Spinal cord (tissue), 10 donors: ENCODE data around the gene TCF4. TPM values are rescaled to one million over a fixed set of nuclear protein-coding genes. Genes with fewer than 3 reads are reported as not detected.

ENCODE experiments used
- DNase-seq, 6 donors: peaks; one replicate each; pipeline versions ENCODE4 v3.0.0 to v3.0.0-alpha.2; 2013 to 2015; ENCODE audit warnings: low spot score in 6 of 6, low read depth in 4 of 6
- H3K27ac ChIP-seq: one replicate; pipeline ENCODE4 v1.5.1; 2013; ENCODE audit warnings: low read depth, low read length, control low read depth
- H3K27me3 ChIP-seq: one replicate; pipeline ENCODE4 v1.6.1; 2013; ENCODE audit warnings: low read length; ENCODE audit not compliant: control insufficient read depth, insufficient read depth
- H3K36me3 ChIP-seq: one replicate; pipeline ENCODE4 v1.6.1; 2013; ENCODE audit warnings: low read length; ENCODE audit not compliant: control insufficient read depth, insufficient read depth
- H3K4me1 ChIP-seq: one replicate; pipeline ENCODE4 v1.6.1; 2013; ENCODE audit warnings: low read length; ENCODE audit not compliant: control insufficient read depth, insufficient read depth
- H3K4me3 ChIP-seq: one replicate; pipeline ENCODE4 v1.5.1; 2013; ENCODE audit warnings: low read depth, low read length, control low read depth
- H3K9me3 ChIP-seq: one replicate; pipeline ENCODE4 v1.6.1; 2013; ENCODE audit warnings: low read length; ENCODE audit not compliant: control insufficient read depth, insufficient read depth
- WGBS: methylation state at CpG from one replicate; pipeline ENCODE4 v1.1.5; 2013; ENCODE audit warnings: missing lambda C conversion rate; ENCODE audit not compliant: insufficient coverage; 5-methylcytosine and 5-hydroxymethylcytosine counted together
- polyA plus RNA-seq, 2 donors: library from polyadenylated mRNA; unstranded; fragments of 120-200 nt; gene quantifications; one replicate each; pipeline ENCODE4 v1.2.1, GENCODE V29; 2013; ENCODE audit not compliant: insufficient read length in 2 of 2
- total RNA-seq, 2 donors: library from RNA; depleted of rRNA in 1 of 2; stranded (reverse); fragments of 120-200 nt in 1 of 2; fragments of >200 nt in 1 of 2; gene quantifications; one replicate each; pipeline versions ENCODE4 v1.2.3 to v1.2.4, GENCODE V29; 2013 to 2014
- donor health status: healthy.

TCF4 gene
- total and polyA plus RNA-seq, 4 donors: 57.1 to 234 (median 138) TPM

DNA sequence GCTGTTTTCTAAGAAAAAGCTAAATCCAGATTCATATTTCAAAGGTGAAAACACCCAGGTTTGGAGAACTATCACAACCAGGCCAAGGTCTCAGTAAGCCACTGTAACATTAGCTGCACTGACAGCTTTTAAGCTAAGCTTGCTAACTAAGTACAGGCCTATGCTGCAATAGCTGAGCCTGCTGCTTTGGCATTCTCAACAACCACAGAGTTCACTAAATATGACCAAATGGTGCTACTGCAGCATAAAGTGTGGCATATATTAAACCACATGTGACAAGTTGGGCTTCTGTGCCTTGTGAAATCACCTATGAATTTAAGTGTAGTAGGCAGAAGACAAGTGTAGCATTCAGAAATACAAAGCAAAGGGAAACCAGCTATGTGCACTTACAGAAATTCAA is 206.7 kb downstream of the TCF4 start:
- Histone ChIP-seq H3K36me3 (no peaks in the 10 kb centered on the region), H3K4me3 (no peak overlapping the region), H3K27ac (no peak overlapping the region), H3K27me3 (no peaks in the 10 kb centered on the region), H3K4me1 (peaks cover 10% of the 10 kb centered on the region), H3K9me3 (peaks cover 4% of the 10 kb centered on the region)
- no peak for DNase-seq

DNA sequence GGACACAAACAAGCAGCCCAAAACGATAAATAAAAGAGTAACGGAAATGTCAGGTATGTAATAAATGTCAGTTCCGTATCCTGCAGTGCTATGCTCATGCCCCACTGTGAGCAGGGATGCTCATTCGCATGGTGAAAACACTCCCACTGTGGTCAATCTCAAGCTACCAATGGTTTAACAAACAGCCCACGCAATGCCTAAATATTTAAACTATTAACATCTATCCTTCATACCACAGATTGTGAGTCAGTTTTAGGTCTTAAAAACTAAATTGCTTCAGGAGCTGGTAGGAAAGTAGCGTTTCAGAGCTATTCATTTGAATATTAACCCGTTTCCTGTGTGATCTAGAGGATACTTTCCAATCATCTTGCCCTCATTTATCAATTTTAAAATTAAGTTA is 207.4 kb downstream of the TCF4 start:
- H3K27ac ChIP-seq: no peak overlapping the region
- H3K9me3 ChIP-seq: peaks cover 4% of the 10 kb centered on the region
- no peak for DNase-seq
- H3K4me1 ChIP-seq: peaks cover 5% of the 10 kb centered on the region
- 98% methylated on average over 4 of the region's 7 CpGs for whole genome bisulfite sequencing
- no peak overlapping the region for H3K4me3 ChIP-seq
- no peaks in the 10 kb centered on the region for H3K36me3 ChIP-seq
- H3K27me3 ChIP-seq: no peaks in the 10 kb centered on the region

DNA sequence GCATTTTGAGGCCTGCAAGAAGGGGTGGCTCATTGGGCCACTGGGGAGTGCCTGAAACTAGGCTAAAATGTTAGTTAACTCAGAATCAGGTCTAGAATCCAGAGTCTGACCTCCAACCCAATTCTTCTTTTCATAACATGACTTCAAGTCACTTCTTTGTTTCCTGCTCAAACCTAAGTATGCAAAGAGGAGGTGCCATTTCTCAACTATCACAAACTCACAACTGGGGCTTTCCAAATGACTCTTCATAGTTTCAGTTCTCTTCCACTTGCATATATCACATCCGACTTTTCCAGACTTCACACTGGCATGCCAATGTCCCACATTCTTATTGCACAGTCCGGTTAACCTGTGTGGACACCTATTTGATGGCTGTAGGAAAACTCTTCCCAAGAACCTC is 211.6 kb downstream of the TCF4 start:
- H3K4me3 ChIP-seq: no peak overlapping the region
- H3K27ac ChIP-seq: no peak overlapping the region
- no peaks in the 10 kb centered on the region for H3K9me3 ChIP-seq
- no peak for DNase-seq
- no peaks in the 10 kb centered on the region for H3K27me3 ChIP-seq
- no peaks in the 10 kb centered on the region for H3K4me1 ChIP-seq
- H3K36me3 ChIP-seq: no peaks in the 10 kb centered on the region
- no CpG with 5 or more reads among the region's 2 CpGs for WGBS

DNA sequence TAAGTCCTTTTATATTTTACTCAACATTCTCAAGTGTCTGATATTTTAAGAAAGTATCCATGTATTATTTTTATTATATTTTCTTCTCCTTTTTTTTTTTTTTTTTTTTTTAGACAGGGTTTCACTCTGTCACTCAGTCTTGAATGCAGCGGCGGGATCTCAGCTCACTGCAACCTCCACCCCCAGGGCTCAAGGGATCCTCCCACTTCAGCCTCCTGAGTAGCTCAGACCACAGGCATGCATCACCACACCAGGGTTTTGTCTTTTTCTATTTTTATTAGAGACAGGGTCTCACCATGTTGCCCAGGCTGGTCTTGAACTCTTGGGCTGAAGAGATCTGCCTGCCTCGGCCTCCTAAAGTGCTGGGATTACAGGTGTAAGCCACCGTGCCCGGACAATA is 212.1 kb downstream of the TCF4 start:
- no peaks in the 10 kb centered on the region for H3K27me3 ChIP-seq
- H3K4me1 ChIP-seq: no peaks in the 10 kb centered on the region
- H3K36me3 ChIP-seq: no peaks in the 10 kb centered on the region
- H3K27ac ChIP-seq: no peak overlapping the region
- no peak for DNase-seq
- H3K4me3 ChIP-seq: no peak overlapping the region
- WGBS: 100% methylated on average over 2 of the region's 5 CpGs
- H3K9me3 ChIP-seq: no peaks in the 10 kb centered on the region

DNA sequence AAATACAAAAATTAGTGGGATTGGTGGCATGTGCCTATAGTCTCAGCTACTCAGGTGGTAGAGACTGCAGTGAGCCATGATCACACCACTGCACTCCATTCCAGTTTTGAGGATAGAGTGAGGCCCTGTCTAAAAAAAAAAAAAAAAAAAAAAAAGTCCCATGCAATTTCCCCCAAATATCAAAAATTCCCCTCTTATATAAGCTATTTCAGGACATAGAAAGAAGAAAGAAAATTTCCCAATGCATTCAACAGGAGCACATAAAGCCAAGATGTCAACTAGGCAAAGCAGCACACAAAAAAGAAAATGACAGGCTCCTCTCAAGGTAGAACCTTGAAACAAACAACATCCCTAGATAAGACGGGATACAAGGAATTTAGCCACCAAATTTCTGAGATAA is 213.3 kb downstream of the TCF4 start:
- Histone ChIP-seq H3K27me3 (no peaks in the 10 kb centered on the region), H3K4me3 (no peak overlapping the region), H3K9me3 (no peaks in the 10 kb centered on the region), H3K4me1 (no peaks in the 10 kb centered on the region), H3K36me3 (no peaks in the 10 kb centered on the region), H3K27ac (no peak overlapping the region)
- no peak for DNase-seq
- WGBS: no CpG with 5 or more reads among the region's 1 CpG

DNA sequence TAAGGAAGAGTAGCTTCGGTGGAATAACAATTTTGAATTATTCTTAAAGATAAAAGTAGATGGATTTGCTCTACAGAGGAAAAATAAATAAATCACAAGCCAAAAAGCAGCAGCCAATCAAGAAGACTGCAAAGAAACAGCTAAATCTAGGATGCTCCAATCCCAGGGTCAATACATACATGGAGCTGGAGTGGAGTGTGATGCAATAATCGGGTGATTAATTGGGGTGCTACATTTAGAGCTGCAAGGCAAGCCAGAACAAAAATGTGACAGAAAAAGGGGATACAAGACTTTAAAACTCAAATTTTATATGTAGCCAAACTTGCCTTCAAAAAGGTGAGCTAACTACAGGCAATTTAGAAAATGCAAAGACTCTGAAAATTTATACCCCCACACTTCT is 215.8 kb downstream of the TCF4 start:
- Histone ChIP-seq H3K9me3 (no peaks in the 10 kb centered on the region), H3K27ac (no peak overlapping the region), H3K27me3 (no peaks in the 10 kb centered on the region), H3K4me1 (no peaks in the 10 kb centered on the region), H3K36me3 (no peaks in the 10 kb centered on the region), H3K4me3 (no peak overlapping the region)
- no CpG with 5 or more reads among the region's 2 CpGs for WGBS
- DNase-seq: no peak

DNA sequence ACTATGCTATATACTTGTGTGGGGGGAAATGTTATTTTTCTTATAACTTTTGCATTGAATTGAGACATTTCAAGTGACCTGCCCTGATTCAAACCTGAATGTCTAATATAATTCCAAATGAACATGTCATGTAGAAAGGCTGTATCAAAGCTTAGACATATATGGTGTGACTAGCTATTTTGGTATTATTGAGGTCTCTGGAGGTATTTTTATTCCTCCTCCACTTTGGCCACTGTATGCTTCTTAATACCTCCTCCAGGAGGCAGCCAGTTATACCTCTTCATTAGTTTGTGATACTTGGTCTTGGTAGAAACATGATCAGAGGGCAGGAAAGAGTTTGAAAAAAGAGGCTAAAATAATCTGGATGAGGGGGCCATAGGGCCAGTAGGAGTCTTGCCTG is 217.1 kb downstream of the TCF4 start:
- DNase-seq: no peak
- no peak overlapping the region for H3K4me3 ChIP-seq

DNA sequence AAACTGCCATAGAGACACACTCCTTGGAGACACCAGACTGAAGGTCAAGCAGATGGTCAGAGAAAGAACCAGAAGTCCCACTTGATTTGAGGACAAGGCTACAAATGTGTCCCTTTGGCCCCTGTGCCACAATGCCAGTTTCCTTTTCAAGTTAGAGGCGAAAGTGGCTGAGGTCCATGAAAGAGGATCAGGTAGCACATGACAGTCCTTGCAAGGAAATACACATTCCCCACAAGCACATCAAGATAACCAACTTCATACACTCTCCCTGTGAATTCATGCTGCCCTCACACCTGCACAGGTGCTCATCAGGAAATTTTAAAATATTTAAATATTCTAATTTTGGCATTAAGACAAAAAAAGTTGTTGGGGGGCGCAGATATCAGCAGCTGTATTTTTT is 218.6 kb downstream of the TCF4 start:
- H3K9me3 ChIP-seq: no peaks in the 10 kb centered on the region
- H3K4me3 ChIP-seq: no peak overlapping the region
- H3K36me3 ChIP-seq: no peaks in the 10 kb centered on the region
- H3K27ac ChIP-seq: no peak overlapping the region
- WGBS: 50% methylated on average over 1 of the region's 2 CpGs
- H3K4me1 ChIP-seq: no peaks in the 10 kb centered on the region
- no peak for DNase-seq
- H3K27me3 ChIP-seq: no peaks in the 10 kb centered on the region

More for the DNA sequence above, 217.1 kb downstream of the TCF4 start:
- no peak overlapping the region for H3K27ac ChIP-seq
- H3K36me3 ChIP-seq: no peaks in the 10 kb centered on the region
- no peaks in the 10 kb centered on the region for H3K27me3 ChIP-seq
- H3K9me3 ChIP-seq: no peaks in the 10 kb centered on the region
- no peaks in the 10 kb centered on the region for H3K4me1 ChIP-seq

DNA sequence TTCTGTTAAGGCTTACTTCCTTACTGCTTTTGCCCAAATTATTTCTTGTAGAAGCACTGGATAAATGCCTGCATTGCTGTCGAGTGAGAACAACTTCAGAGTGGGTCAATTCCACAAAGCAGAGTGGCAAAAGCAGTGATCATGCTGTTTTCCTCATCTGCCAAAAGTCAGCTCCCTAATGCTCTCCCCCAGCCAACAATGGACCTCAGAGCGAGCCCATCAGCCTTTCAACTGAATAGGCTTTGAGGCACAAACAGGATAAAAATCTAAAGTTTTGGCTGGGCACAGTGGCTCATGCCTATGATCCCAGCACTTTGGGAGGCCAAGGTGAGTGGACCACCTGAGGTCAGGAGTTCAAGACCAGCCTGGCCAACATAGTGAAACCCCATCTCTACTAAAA is 222.7 kb downstream of the TCF4 start:
- Histone ChIP-seq H3K36me3 (no peaks in the 10 kb centered on the region), H3K9me3 (no peaks in the 10 kb centered on the region), H3K4me3 (no peak overlapping the region), H3K27me3 (no peaks in the 10 kb centered on the region), H3K4me1 (no peaks in the 10 kb centered on the region), H3K27ac (no peak overlapping the region)
- 41% methylated on average over 2 of the region's 2 CpGs for WGBS
- DNase-seq: peak in 1 of 6 donors; percentile 49

DNA sequence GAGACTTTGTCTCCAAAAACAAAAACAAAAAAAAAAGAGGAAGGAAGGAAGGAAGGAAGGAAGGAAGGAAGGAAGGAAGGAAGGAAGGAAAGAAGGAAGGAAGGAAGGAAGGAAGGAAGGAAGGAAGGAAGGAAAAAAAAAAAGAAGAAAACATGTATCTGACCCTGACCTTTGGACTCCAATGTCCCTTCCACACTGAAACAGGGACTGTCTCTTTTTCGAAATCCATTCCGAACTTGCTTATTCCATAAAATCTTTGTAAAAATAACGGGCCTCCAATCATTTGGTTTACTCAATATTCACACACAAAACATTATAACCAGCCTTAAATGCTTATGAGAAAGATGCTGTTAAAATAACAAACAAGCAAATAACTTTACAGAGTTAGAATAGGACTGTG is 225.7 kb downstream of the TCF4 start:
- H3K36me3 ChIP-seq: no peaks in the 10 kb centered on the region
- H3K4me3 ChIP-seq: no peak overlapping the region
- no CpG with 5 or more reads among the region's 3 CpGs for WGBS
- no peaks in the 10 kb centered on the region for H3K9me3 ChIP-seq
- H3K27me3 ChIP-seq: no peaks in the 10 kb centered on the region
- DNase-seq: no peak
- no peak overlapping the region for H3K27ac ChIP-seq
- no peaks in the 10 kb centered on the region for H3K4me1 ChIP-seq
